ENCODE measurements around the gene MBP. TPM values are rescaled to one million over a fixed set of nuclear protein-coding genes. Genes with fewer than 3 reads are reported as not detected.

The MBP gene
- polyA plus RNA-seq, 1 experiment = 2.1 TPM

GRCh38 chr18:77007251-77007650, 125.3 kb downstream of the MBP start:
- DNase-seq (ENCODE audit: low read depth) = no peak
- ChIA-PET CTCF (interaction anchor here (0.9 to 14.1 kb wide), 2 partner anchors 24 to 202 kb away, joined by 4 to 215 read pairs; no protein-coding TSS in a partner anchor), POLR2A (no interaction called here)
- no peak for TF ChIP-seq CTCF (IDR thresholded peaks at IDR 0.05; ENCODE audit: insufficient read depth, low read depth, low read length)
- H3K36me3 ChIP-seq (ENCODE audit: control insufficient read depth, insufficient read depth, low read length) = no peaks in the 10 kb centered on the region
- no peak overlapping the region for H3K4me3 ChIP-seq (ENCODE audit: low read depth, low read length)
- peaks cover 7% of the 10 kb centered on the region for H3K27me3 ChIP-seq (ENCODE audit: control insufficient read depth, insufficient read depth, low read length)

GRCh38 chr18:77006305-77007175, 126.0 kb downstream of the MBP start:
- H3K27me3 ChIP-seq (ENCODE audit: control insufficient read depth, insufficient read depth, low read length) = peaks cover 7% of the 10 kb centered on the region
- H3K36me3 ChIP-seq (ENCODE audit: control insufficient read depth, insufficient read depth, low read length) = no peaks in the 10 kb centered on the region
- no peak overlapping the region for H3K4me3 ChIP-seq (ENCODE audit: low read depth, low read length)
- DNase-seq (ENCODE audit: low read depth) = no peak
- ChIA-PET CTCF (interaction anchor here (0.9 to 14.1 kb wide), 2 partner anchors 23 to 203 kb away, joined by 4 to 215 read pairs; no protein-coding TSS in a partner anchor), POLR2A (no interaction called here)
- no peak for TF ChIP-seq CTCF (IDR thresholded peaks at IDR 0.05; ENCODE audit: insufficient read depth, low read depth, low read length)

- H3K36me3 ChIP-seq (ENCODE audit: control insufficient read depth, insufficient read depth, low read length) = no peaks in the 10 kb centered on the region
- CTCF ChIA-PET = interaction anchor here (1.5 to 14.1 kb wide), 2 partner anchors 19 to 204 kb away, joined by 3 to 215 read pairs; no protein-coding TSS in a partner anchor
- no peak for TF ChIP-seq CTCF (IDR thresholded peaks at IDR 0.05; ENCODE audit: insufficient read depth, low read depth, low read length)
- H3K4me3 ChIP-seq (ENCODE audit: low read depth, low read length) = no peak overlapping the region
- POLR2A ChIA-PET = no interaction called here
- no peak for DNase-seq (ENCODE audit: low read depth)
- peaks cover 7% of the 10 kb centered on the region for H3K27me3 ChIP-seq (ENCODE audit: control insufficient read depth, insufficient read depth, low read length)
These were observed 126.9 kb downstream of the MBP start for GRCh38 chr18:77005651-77006195.

- Histone ChIP-seq H3K4me3 (ENCODE audit: low read depth, low read length) (no peak overlapping the region), H3K36me3 (ENCODE audit: control insufficient read depth, insufficient read depth, low read length) (no peaks in the 10 kb centered on the region), H3K27me3 (ENCODE audit: control insufficient read depth, insufficient read depth, low read length) (peaks cover 7% of the 10 kb centered on the region)
- CTCF ChIA-PET = interaction anchor here (0.9 to 14.1 kb wide), 3 partner anchors 20 to 205 kb away, joined by 3 to 215 read pairs (median 3); no protein-coding TSS in a partner anchor
- POLR2A ChIA-PET = no interaction called here
- no peak for DNase-seq (ENCODE audit: low read depth)
- TF ChIP-seq CTCF (IDR thresholded peaks at IDR 0.05; ENCODE audit: insufficient read depth, low read depth, low read length) = no peak
These were observed 127.8 kb downstream of the MBP start for GRCh38 chr18:77004555-77005380.

Data from BJ (cell line).